BLaER1 (cell line): ENCODE data around the gene PIEZO1.

Experiments
- H3K27ac ChIP-seq: shearing (Covaris generic); formaldehyde crosslinking; 2 replicates; pipeline ENCODE4 v1.8.1; 2022
- H3K27me3 ChIP-seq: shearing (Covaris generic); formaldehyde crosslinking; 2 replicates; pipeline ENCODE4 v1.8.1; 2022
- H3K36me3 ChIP-seq: shearing (Covaris generic); formaldehyde crosslinking; 2 replicates; pipeline ENCODE4 v1.8.1; 2022
- H3K4me1 ChIP-seq: shearing (Covaris generic); formaldehyde crosslinking; 2 replicates; pipeline ENCODE4 v1.8.1; 2022
- H3K4me2 ChIP-seq: shearing (Covaris generic); formaldehyde crosslinking; 2 replicates; pipeline ENCODE4 v1.8.1; 2022
- H3K4me3 ChIP-seq: shearing (Covaris generic); formaldehyde crosslinking; 2 replicates; pipeline ENCODE4 v1.8.1; 2022
- H3K9ac ChIP-seq: shearing (Covaris generic); formaldehyde crosslinking; 2 replicates; pipeline ENCODE4 v1.8.1; 2022
- H3K9me3 ChIP-seq: shearing (Covaris generic); formaldehyde crosslinking; 2 replicates; pipeline ENCODE4 v1.8.1; 2022
- H4K20me1 ChIP-seq: shearing (Covaris generic); formaldehyde crosslinking; 2 replicates; pipeline ENCODE4 v1.8.1; 2022
- Cebpa-rat ChIP-seq: shearing (Covaris generic); IDR thresholded peaks from 2 replicates; pipeline ENCODE4 v1.8.1; 2022

The PIEZO1 gene

DNA sequence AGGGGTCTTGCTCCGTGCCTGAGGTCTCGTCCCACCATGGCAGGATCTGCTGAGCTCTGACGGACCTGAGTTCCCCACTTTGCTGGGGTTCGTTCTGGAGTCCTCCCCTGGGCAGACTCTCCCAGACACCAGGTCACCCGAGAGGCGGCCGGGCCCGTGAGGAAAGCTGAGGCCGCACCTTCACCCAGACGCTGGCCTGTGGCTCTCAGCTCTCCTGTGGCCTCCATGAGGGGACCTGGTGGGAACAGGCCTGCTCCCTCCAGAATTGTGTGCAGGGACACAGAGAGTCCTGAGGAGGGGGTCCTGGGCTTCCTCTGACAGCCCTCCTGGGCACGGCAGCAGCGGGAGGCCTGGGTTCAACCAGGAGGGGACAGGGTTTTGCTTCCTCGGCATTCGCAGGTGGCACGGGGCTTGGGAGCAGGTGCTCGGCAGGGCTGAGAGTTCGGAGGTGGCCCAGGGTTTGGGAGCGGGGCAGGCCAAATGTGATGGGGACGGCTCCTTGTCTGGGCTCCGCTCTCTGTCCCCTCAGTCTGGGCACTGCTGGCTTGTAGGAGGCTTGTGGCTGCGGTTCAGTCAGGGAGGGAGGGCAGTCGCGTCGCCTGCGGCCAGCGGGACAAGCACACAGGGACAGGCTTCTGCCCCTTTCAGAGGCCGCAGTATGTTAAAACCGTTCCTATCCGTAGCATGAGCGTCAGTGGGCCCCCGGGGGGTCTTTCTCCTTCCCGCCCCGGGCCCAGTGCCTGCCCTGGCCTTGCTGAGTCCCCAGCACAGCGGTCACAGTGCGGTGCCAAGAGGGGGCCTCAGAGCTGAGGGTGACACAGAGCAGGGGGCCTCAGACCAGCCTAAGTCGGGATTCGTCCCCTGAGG, 90.6 kb downstream of the PIEZO1 start:
- Histone ChIP-seq H3K27ac (no peak overlapping the region), H3K4me2 (no peak overlapping the region), H3K4me3 (no peak overlapping the region), H3K27me3 (no peaks in the 10 kb centered on the region), H3K9ac (no peak overlapping the region), H3K9me3 (no peaks in the 10 kb centered on the region), H3K36me3 (peaks cover 24% of the 10 kb centered on the region), H4K20me1 (peaks cover 26% of the 10 kb centered on the region), H3K4me1 (peaks cover 48% of the 10 kb centered on the region)
- TF ChIP-seq Cebpa-rat: no peak

GRCh38 chr16:88693420-88694177, 91.4 kb downstream of the PIEZO1 start:
- H3K36me3 ChIP-seq: peaks cover 17% of the 10 kb centered on the region
- no peak for TF ChIP-seq Cebpa-rat
- H3K4me3 ChIP-seq: no peak overlapping the region
- peaks cover 17% of the 10 kb centered on the region for H4K20me1 ChIP-seq
- no peak overlapping the region for H3K9ac ChIP-seq
- H3K4me2 ChIP-seq: peak overlapping the region; percentile 76
- H3K27ac ChIP-seq: no peak overlapping the region
- no peaks in the 10 kb centered on the region for H3K27me3 ChIP-seq
- no peaks in the 10 kb centered on the region for H3K9me3 ChIP-seq
- peaks cover 40% of the 10 kb centered on the region for H3K4me1 ChIP-seq

DNA sequence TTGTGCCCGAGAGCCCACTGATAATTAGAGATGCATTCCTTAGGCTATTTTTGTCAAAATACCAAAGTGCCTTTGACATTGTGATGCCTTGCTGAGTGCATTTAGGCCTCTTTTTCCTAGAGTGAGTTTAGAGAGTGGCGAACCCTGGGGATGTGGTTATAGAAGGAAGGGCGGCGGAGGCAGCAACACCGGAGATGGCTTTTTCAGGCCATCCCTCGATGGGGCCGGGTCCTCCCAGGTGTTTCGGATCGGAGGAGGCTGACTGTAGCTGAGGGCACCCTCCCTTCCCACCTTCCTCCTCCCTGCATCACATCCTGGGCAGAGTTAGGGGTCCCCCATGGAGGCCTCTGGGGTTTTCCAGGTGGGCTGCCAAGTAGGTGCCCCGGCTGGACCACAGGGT, 92.2 kb downstream of the PIEZO1 start:
- H3K4me1 ChIP-seq: peaks cover 32% of the 10 kb centered on the region
- H4K20me1 ChIP-seq: peaks cover 10% of the 10 kb centered on the region
- peak overlapping the region; percentile 76 for H3K4me2 ChIP-seq
- no peak overlapping the region for H3K27ac ChIP-seq
- no peak for TF ChIP-seq Cebpa-rat
- H3K9me3 ChIP-seq: no peaks in the 10 kb centered on the region
- no peak overlapping the region for H3K4me3 ChIP-seq
- no peak overlapping the region for H3K9ac ChIP-seq
- H3K36me3 ChIP-seq: peaks cover 15% of the 10 kb centered on the region
- H3K27me3 ChIP-seq: no peaks in the 10 kb centered on the region

- no peak overlapping the region for H3K27ac ChIP-seq
- no peaks in the 10 kb centered on the region for H3K9me3 ChIP-seq
- peaks cover 27% of the 10 kb centered on the region for H3K4me1 ChIP-seq
- TF ChIP-seq Cebpa-rat: no peak
- no peaks in the 10 kb centered on the region for H3K27me3 ChIP-seq
- peaks cover 7% of the 10 kb centered on the region for H3K36me3 ChIP-seq
- no peak overlapping the region for H3K4me3 ChIP-seq
- peak overlapping the region; percentile 76 for H3K4me2 ChIP-seq
- H4K20me1 ChIP-seq: peaks cover 2% of the 10 kb centered on the region
- H3K9ac ChIP-seq: no peak overlapping the region
Measured at GRCh38 chr16:88691924-88692560, 93.0 kb downstream of the PIEZO1 start.

DNA sequence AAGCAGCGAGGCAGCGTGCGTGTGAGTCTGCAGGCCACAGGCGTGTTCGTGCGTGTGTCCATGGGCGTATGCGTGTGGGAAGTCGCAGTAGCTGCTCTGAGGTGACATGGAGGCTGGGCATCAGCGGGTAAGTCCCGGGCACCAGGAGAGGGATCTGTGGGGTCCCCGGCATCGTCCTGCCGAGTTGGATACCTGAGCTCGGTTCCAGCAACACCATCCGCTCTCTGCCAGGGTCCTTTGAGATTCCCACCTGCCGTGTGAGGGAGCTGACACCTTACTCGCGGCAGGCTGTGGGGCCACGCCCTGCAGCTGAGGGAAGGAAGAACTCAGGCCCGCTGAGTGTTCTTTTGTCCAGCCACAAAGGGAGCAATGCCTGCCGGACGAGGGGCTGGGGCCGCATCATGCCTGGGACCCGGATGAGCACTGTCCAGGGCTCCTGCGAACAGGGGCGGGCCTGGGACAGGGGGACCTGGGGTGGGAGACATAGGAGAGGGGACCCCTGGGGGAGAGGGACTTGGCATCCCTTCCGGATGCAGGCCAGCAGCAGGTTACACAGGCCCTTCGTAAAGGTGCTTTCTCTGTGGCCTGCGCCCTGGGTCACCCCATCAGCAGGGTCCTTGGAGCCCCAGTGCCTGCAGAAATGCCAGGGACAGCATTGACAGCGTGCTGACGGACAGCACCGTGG, 93.7 kb downstream of the PIEZO1 start:
- Histone ChIP-seq H3K4me1 (peaks cover 32% of the 10 kb centered on the region), H3K27me3 (no peaks in the 10 kb centered on the region)

DNA sequence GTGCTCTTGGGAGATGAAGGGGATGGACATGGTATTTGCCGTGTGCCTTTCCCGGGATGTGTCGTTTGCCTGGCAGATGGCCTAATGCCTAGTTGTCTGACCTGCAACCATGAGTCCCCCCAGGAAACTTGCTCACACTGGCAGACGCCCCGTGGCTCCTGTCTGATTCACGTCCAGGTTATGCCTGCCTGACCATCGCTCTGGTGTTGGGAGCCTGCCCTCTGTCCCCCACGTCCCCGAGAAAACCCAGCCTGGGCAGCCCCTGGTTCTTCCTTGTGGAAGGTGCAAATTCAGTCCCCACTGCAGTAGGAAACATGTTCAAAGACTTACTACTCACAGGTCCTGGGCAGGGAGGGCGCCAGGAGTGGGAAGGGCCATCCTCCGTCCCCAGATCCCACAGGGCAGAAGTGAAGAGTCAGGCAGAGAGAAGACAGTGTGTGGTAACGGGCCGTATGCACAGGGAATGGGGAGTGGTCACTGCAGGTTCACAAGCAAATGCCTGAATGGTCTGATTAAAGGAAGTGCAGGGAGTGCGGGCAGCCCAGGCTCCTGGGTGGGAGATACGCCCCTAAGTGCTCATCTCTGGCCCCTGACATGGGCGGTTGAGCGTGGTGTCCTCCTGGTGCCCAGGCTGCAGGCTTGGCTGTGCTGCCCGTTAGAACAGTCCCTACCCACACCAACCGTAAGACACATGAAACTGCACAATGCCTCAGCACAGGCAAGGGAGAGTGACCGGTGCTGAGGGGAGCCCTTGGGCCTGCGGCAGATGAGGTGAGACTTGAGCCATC, 94.5 kb downstream of the PIEZO1 start:
- Histone ChIP-seq H3K4me2 (no peak overlapping the region), H3K4me1 (peaks cover 38% of the 10 kb centered on the region), H3K27ac (no peak overlapping the region), H3K4me3 (no peak overlapping the region), H3K36me3 (no peaks in the 10 kb centered on the region), H3K9me3 (no peaks in the 10 kb centered on the region), H4K20me1 (no peaks in the 10 kb centered on the region), H3K27me3 (no peaks in the 10 kb centered on the region; the same call in 1 of the 2 replicates), H3K9ac (no peak overlapping the region)
- TF ChIP-seq Cebpa-rat: no peak

More for the DNA sequence above, 93.7 kb downstream of the PIEZO1 start:
- peak overlapping the region; percentile 76 for H3K4me2 ChIP-seq
- no peaks in the 10 kb centered on the region for H3K36me3 ChIP-seq
- no peaks in the 10 kb centered on the region for H3K9me3 ChIP-seq
- TF ChIP-seq Cebpa-rat: no peak
- H4K20me1 ChIP-seq: no peaks in the 10 kb centered on the region
- H3K9ac ChIP-seq: no peak overlapping the region
- H3K27ac ChIP-seq: no peak overlapping the region
- H3K4me3 ChIP-seq: no peak overlapping the region

DNA sequence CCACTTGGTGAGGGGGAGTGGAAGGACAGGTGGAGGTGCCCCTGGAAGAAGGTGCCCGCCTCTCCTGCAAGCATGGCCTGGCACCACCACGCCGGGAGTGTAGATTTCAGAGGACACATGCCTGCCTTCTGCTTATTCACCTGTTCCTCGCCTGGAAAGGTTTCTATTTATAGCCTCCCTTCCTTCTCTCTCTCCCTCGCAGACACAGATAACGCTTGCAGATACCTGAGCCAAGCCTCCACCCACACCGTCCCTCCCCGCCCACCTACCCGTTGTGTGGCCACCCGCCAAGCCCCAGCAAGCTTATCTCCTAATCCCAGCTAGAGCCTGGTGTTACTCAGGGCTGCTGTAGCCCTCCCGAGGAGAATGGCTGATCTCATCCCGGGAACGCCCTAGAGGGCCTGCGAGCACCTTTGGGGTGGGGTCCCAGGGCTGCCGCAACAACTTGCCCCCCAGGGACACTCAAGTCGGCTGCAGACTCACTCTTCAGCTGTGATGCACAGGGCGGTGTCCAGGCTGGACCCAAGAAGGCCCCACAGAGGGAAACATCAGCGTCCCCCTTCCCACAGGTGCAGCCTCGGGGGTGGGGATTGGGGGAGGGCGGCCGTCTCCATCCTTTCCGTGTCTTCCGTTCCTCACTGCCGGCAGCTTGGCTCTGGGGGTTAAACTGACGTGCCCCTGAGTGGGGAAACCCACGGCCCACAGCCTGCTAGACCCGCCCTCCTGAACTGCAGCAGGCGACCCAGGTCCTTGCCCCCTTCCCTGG, 96.8 kb downstream of the PIEZO1 start:
- no peak overlapping the region for H3K9ac ChIP-seq
- no peak overlapping the region for H3K4me3 ChIP-seq
- H3K9me3 ChIP-seq: no peaks in the 10 kb centered on the region
- H3K27me3 ChIP-seq: no peaks in the 10 kb centered on the region; the same call in 1 of the 2 replicates
- no peaks in the 10 kb centered on the region for H3K36me3 ChIP-seq
- no peak overlapping the region for H3K27ac ChIP-seq
- no peak for TF ChIP-seq Cebpa-rat
- no peaks in the 10 kb centered on the region for H4K20me1 ChIP-seq
- H3K4me2 ChIP-seq: no peak overlapping the region
- H3K4me1 ChIP-seq: peaks cover 54% of the 10 kb centered on the region

DNA sequence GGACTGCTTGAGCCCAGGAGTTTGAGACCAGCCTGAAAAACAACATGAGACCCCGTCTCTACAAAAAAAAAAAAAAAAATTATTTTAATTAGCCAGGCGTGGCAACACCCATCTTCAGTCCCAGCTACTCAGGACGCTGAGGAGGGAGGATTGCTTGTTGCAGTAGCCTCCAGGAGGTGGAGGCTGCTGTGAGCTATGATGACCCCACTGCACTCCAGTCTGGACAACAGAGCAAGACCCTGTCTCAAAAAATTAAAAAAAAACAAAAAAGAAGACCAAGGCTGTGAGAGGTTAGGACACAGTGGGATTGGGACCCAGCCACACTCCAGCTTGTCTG, 97.4 kb downstream of the PIEZO1 start:
- Histone ChIP-seq H3K4me2 (no peak overlapping the region), H3K4me1 (peaks cover 54% of the 10 kb centered on the region), H3K27me3 (no peaks in the 10 kb centered on the region; the same call in 1 of the 2 replicates), H4K20me1 (no peaks in the 10 kb centered on the region), H3K27ac (no peak overlapping the region), H3K9me3 (no peaks in the 10 kb centered on the region), H3K4me3 (no peak overlapping the region), H3K9ac (no peak overlapping the region), H3K36me3 (no peaks in the 10 kb centered on the region)
- no peak for TF ChIP-seq Cebpa-rat
